CD4-positive, alpha-beta T cell treated with Interleukin-4 for 4 hours (primary cell): ENCODE data around the gene TMEM203.

Source experiments
- DNase-seq: peaks from one replicate; pipeline ENCODE4 v3.0.0-alpha.2; 2020

Gene TMEM203

DNA sequence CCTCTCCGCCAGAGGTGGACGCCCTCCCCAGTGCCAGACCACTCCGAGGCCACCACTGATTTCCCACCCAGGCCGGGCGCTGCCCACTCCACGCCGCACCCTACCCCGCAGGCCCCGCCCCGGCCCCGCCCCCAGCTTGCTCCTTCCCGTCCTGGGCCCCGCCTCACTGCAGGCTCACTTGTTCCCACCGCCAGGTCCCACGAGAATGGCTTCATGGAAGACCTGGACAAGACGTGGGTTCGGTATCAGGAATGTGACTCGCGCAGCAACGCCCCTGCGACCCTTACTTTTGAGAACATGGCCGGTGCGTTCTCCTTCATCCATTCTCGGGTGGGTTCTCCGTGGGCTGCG, 42.1 kb downstream of the TMEM203 start:
- DNase-seq: no peak

DNA sequence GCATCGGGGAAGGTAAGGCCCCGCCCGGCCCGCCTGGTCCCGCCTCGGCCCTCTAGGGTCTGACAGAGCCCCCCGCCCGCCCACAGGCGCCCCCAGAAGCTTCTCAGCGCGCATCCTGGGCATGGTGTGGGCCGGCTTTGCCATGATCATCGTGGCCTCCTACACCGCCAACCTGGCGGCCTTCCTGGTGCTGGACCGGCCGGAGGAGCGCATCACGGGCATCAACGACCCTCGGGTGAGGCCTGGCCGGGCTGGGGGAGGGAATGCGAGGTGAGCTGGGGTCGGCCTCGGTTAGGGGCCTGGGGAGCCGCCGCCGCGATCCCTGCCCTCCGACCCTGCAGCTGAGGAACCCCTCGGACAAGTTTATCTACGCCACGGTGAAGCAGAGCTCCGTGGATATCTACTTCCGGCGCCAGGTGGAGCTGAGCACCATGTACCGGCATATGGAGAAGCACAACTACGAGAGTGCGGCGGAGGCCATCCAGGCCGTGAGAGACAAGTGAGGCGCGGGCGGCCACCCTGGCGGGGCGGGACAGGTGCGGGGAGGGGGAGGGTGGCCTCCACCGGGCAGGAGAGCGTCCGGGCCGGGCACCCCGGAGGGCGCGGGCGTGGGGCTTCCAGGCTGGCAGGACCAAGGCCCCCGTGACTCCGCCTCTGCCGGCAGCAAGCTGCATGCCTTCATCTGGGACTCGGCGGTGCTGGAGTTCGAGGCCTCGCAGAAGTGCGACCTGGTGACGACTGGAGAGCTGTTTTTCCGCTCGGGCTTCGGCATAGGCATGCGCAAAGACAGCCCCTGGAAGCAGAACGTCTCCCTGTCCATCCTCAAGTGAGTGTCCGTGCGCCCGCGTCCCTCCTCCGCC, 42.7 kb downstream of the TMEM203 start:
- peak; percentile 5 for DNase-seq

GRCh38 chr9:137161558-137162486, 43.6 kb downstream of the TMEM203 start:
- no peak for DNase-seq

GRCh38 chr9:137160716-137161557, 44.5 kb downstream of the TMEM203 start:
- DNase-seq: no peak

- DNase-seq: no peak
Observed at GRCh38 chr9:137160054-137160425, 45.4 kb downstream of the TMEM203 start.

DNA sequence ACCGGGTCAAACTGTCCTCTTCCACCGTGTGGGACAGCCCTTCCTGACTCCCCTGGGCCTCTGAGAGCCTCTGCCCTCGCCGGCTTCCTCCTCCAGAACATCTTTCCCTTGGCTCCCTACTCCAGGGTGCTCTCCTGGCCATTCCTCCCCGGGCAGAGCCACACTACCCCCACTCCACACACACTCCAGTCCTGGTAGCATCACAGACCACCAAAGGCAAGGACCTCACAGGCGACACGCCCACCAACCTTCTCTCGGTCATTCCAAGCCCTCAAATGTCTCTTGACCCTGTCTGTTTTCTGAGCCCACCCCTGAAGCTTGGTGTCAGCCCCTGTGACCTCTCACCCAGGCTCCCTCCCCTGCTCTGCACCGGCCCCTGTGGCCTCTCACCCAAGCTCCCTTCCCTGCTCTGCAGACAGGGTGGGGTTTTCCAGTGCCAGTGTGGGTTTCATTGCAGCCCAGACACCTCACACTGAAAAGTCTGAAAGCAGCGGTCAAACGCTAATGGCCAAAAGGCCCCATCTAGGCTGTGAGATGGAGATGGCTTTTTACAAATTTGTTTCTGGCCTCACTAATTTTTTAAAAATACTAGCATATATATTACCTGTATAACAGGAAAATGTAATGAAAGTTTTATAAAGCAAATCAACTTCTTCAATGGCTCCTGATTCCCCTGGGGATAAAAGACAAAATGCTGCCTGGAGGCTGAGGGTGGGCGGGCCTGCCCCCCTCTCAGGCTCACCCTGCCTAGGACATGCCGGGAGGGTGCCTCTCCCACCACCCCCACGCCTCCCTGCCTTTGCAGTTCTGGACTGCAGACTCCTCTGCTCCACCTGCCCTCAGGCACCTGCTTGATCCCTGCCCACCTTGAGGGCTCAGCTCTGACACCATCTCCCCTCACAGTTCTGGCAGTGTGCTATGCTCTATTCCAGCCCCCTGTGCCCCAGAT, 46.1 kb downstream of the TMEM203 start:
- no peak for DNase-seq

GRCh38 chr9:137158625-137159024, 46.8 kb downstream of the TMEM203 start:
- no peak for DNase-seq

DNA sequence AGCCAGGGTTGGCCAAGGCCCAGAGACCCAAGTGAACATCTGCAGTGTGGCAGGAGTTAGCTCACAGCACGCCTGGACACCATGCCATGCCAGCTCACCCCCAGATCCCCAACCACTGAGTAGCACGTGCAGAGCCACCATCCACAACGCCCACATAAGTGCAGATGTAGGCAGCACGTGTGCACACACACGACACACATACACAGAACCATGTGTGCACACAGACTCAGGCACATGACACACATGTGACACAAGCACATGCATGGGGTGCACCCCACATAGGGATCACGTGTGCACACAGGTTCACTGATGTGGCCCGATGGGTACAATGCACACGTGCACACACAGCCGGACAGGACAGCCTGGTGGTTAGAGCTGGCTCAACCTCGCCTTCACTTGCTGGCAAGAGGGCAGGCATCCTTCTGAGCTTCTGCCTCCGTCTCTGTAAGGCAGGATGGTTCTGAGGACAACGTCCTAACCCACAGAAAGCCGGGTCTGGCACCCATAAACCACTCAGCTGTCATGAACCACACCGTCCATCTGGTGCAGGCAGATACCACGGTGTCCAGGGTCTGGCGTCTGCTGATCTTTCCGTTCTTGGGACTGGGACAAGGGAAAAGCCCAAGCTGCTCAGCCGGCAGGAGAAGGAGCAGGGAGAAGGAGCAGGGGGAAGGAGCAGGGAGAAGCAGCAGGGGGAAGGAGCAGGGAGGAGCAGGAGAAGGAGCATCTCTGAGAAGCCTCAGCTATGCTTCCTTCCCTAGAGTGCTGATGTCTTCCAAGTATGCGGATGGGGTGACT, 47.6 kb downstream of the TMEM203 start:
- no peak for DNase-seq

DNA sequence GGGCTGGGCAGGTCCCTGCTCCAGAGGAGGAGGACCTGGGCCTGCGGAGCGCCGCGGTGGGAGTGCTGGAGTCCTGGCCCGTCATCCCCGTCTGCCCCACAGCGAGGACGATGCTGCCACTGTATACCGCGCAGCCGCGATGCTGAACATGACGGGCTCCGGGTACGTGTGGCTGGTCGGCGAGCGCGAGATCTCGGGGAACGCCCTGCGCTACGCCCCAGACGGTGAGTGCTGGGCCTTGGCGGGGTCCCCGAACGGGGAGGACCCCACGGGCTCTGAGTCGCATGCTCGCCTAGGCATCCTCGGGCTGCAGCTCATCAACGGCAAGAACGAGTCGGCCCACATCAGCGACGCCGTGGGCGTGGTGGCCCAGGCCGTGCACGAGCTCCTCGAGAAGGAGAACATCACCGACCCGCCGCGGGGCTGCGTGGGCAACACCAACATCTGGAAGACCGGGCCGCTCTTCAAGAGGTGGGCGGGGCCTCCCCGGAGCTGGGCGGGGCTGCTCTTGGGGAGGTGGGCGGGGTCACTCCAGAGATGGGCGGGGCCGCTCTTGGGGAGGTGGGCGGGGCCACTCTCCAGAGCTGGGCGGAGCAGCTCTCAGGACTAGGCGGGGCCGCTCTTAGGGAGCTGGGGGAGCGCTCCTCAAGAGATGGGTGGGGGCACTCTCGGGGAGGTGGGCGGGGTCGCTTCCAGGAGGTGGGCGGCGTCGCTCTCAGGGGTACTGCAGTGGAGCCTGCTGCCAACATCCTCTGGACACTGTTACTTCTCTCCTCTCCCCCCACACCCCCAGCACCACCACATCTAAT, 48.7 kb downstream of the TMEM203 start:
- peak; percentile 29 for DNase-seq
